PC-9 (cell line): ENCODE measurements around the gene COL23A1. TPM values are rescaled to one million over a fixed set of nuclear protein-coding genes. Genes with fewer than 3 reads are reported as not detected.

ENCODE experiments used
- BruUV-seq: library from RNA; stranded (reverse); fragments of 400-500 nt; replicated peaks from 2 replicates; lab custom pipeline; 2021; lab: Mats Ljungman, UMichigan
- CTCF ChIA-PET: fragments of 300-600 bp; sonication (Branson Sonifier 250); formaldehyde crosslinking; loops from one replicate; lab custom pipeline; 2022; ENCODE audit warnings: antibody characterized with exemption; lab: Charles Lee
- POLR2A ChIA-PET: fragments of 300-600 bp; sonication (Branson Sonifier 250); formaldehyde crosslinking; loops from one replicate; lab custom pipeline; 2022; ENCODE audit warnings: antibody characterized with exemption; ENCODE audit not compliant: unreplicated experiment; lab: Charles Lee
- DNase-seq, 2 experiments: peaks; one replicate each; pipeline versions ENCODE4 v3.0.0 to v3.0.0-alpha.2; 2015 to 2022; ENCODE audit warnings: mixed read lengths in 1 of 2
- H2AFZ ChIP-seq: fragments of 200-600 bp; sonication (generic); 2 replicates; pipeline ENCODE4 v1.8.1; 2017; ENCODE audit warnings: antibody characterized with exemption
- H3F3A ChIP-seq: fragments of 200-600 bp; sonication (generic); 2 replicates; pipeline ENCODE4 v1.8.1; 2017; ENCODE audit warnings: antibody characterized with exemption, mild to moderate bottlenecking, low read depth; ENCODE audit not compliant: insufficient read depth
- H3K27ac ChIP-seq: fragments of 200-600 bp; sonication (generic); 2 replicates; pipeline ENCODE4 v1.6.1; 2016; ENCODE audit warnings: mixed run types
- H3K27me3 ChIP-seq: fragments of 200-600 bp; sonication (generic); 2 replicates; pipeline ENCODE4 v1.6.1; 2016; ENCODE audit warnings: low read depth, mixed run types; ENCODE audit not compliant: insufficient read depth
- H3K36me3 ChIP-seq: fragments of 200-600 bp; sonication (generic); 2 replicates; pipeline ENCODE4 v1.6.1; 2016; ENCODE audit warnings: low read depth, mixed run types
- H3K4me1 ChIP-seq: fragments of 200-600 bp; sonication (generic); replicated peaks from 2 replicates; pipeline ENCODE4 v1.6.1; 2016; ENCODE audit warnings: mixed run types; ENCODE audit not compliant: insufficient read depth
- H3K4me2 ChIP-seq: fragments of 200-600 bp; sonication (generic); 2 replicates; pipeline ENCODE4 v1.6.1; 2017; ENCODE audit warnings: mixed run types
- H3K4me3 ChIP-seq: fragments of 200-600 bp; sonication (generic); 2 replicates; pipeline ENCODE4 v1.6.1; 2016; ENCODE audit warnings: mixed run types
- H3K79me2 ChIP-seq: fragments of 200-600 bp; sonication (generic); 2 replicates; pipeline ENCODE4 v1.6.1; 2017; ENCODE audit warnings: low read depth, mixed run types
- H3K9me2 ChIP-seq: fragments of 200-600 bp; sonication (generic); 2 replicates; pipeline ENCODE4 v1.8.1; 2017; ENCODE audit warnings: mild to moderate bottlenecking; ENCODE audit not compliant: insufficient read depth
- H3K9me3 ChIP-seq: fragments of 200-600 bp; sonication (generic); 2 replicates; pipeline ENCODE4 v1.8.1; 2016; ENCODE audit warnings: low read depth; ENCODE audit not compliant: insufficient read depth
- H4K20me1 ChIP-seq: fragments of 200-600 bp; sonication (generic); 2 replicates; pipeline ENCODE4 v1.8.1; 2017; ENCODE audit not compliant: insufficient read depth
- CTCF ChIP-seq: fragments of 200-600 bp; sonication (generic); conservative IDR thresholded peaks from 2 replicates; pipeline ENCODE4 v1.6.1; 2017; ENCODE audit warnings: mixed run types, antibody characterized with exemption, mild to moderate bottlenecking, moderate library complexity
- EZH2 ChIP-seq: fragments of 200-600 bp; sonication (generic); IDR thresholded peaks from 2 replicates; pipeline ENCODE4 v1.8.0; 2017; ENCODE audit warnings: antibody characterized with exemption, low read depth
- intact Hi-C: fragments of 100-400 bp; cut with micrococcal nuclease; formaldehyde crosslinking; loops from one replicate; pipeline ENCODE4 v1.10.0; 2022; ENCODE audit not compliant: unreplicated experiment
- total RNA-seq: library from RNA; stranded (reverse); gene quantifications from 2 replicates; pipeline ENCODE4 v1.2.3, GENCODE V29; 2021

COL23A1 gene
- total RNA-seq, 1 experiment from 2014 or later: not detected

GRCh38 chr5:178468196-178468685 is 122.0 kb downstream of the COL23A1 start:
- H3K27ac ChIP-seq: no peak overlapping the region
- no peaks in the 10 kb centered on the region for H3K9me3 ChIP-seq
- no peaks in the 10 kb centered on the region for H4K20me1 ChIP-seq
- no peak overlapping the region for H3K4me3 ChIP-seq
- H3K79me2 ChIP-seq: no peaks in the 10 kb centered on the region
- TF ChIP-seq CTCF (no peak), EZH2 (no peak)
- no peak overlapping the region for H3K4me2 ChIP-seq
- intact Hi-C loops: no loop called here
- DNase-seq: no peak
- no TSS peak for BruUV-seq
- H3F3A ChIP-seq: no peaks in the 10 kb centered on the region
- H2AFZ ChIP-seq: no peak overlapping the region
- H3K9me2 ChIP-seq: no peaks in the 10 kb centered on the region
- peaks cover 99% of the 10 kb centered on the region for H3K27me3 ChIP-seq
- CTCF ChIA-PET: no interaction called here
- POLR2A ChIA-PET: no interaction called here
- H3K36me3 ChIP-seq: no peaks in the 10 kb centered on the region
- H3K4me1 ChIP-seq: no peaks in the 10 kb centered on the region

- Histone ChIP-seq H3K36me3 (no peaks in the 10 kb centered on the region), H2AFZ (no peak overlapping the region), H3K9me2 (no peaks in the 10 kb centered on the region), H3K4me1 (no peaks in the 10 kb centered on the region), H3K79me2 (no peaks in the 10 kb centered on the region), H3K27ac (no peak overlapping the region), H3K4me3 (no peak overlapping the region), H3K9me3 (no peaks in the 10 kb centered on the region), H3K4me2 (no peak overlapping the region), H4K20me1 (no peaks in the 10 kb centered on the region), H3K27me3 (peaks cover 100% of the 10 kb centered on the region), H3F3A (no peaks in the 10 kb centered on the region)
- intact Hi-C loops: no loop called here
- CTCF ChIA-PET: no interaction called here
- no TSS peak for BruUV-seq
- POLR2A ChIA-PET: no interaction called here
- DNase-seq: no peak
- TF ChIP-seq EZH2 (no peak), CTCF (no peak)
Observed at GRCh38 chr5:178467568-178468195, 122.5 kb downstream of the COL23A1 start.

GRCh38 chr5:178467205-178467567 is 123.0 kb downstream of the COL23A1 start:
- H3K36me3 ChIP-seq: no peaks in the 10 kb centered on the region
- no peaks in the 10 kb centered on the region for H3K4me1 ChIP-seq
- CTCF ChIA-PET: no interaction called here
- no peaks in the 10 kb centered on the region for H3K9me2 ChIP-seq
- DNase-seq: no peak
- H4K20me1 ChIP-seq: no peaks in the 10 kb centered on the region
- H3K4me2 ChIP-seq: no peak overlapping the region
- H3F3A ChIP-seq: no peaks in the 10 kb centered on the region
- intact Hi-C loops: no loop called here
- no peaks in the 10 kb centered on the region for H3K9me3 ChIP-seq
- no peaks in the 10 kb centered on the region for H3K79me2 ChIP-seq
- no peak overlapping the region for H2AFZ ChIP-seq
- TF ChIP-seq EZH2 (no peak), CTCF (no peak)
- peaks cover 100% of the 10 kb centered on the region for H3K27me3 ChIP-seq
- H3K4me3 ChIP-seq: no peak overlapping the region
- no TSS peak for BruUV-seq
- POLR2A ChIA-PET: no interaction called here
- no peak overlapping the region for H3K27ac ChIP-seq
